Measurements from ENCODE around the gene ZNF681. TPM values are rescaled to one million over a fixed set of nuclear protein-coding genes. Genes with fewer than 3 reads are reported as not detected.

ZNF681 gene
- 1 to 10 TPM; 1.1 to 1.2 (median 1.1) TPM for total RNA-seq

DNA sequence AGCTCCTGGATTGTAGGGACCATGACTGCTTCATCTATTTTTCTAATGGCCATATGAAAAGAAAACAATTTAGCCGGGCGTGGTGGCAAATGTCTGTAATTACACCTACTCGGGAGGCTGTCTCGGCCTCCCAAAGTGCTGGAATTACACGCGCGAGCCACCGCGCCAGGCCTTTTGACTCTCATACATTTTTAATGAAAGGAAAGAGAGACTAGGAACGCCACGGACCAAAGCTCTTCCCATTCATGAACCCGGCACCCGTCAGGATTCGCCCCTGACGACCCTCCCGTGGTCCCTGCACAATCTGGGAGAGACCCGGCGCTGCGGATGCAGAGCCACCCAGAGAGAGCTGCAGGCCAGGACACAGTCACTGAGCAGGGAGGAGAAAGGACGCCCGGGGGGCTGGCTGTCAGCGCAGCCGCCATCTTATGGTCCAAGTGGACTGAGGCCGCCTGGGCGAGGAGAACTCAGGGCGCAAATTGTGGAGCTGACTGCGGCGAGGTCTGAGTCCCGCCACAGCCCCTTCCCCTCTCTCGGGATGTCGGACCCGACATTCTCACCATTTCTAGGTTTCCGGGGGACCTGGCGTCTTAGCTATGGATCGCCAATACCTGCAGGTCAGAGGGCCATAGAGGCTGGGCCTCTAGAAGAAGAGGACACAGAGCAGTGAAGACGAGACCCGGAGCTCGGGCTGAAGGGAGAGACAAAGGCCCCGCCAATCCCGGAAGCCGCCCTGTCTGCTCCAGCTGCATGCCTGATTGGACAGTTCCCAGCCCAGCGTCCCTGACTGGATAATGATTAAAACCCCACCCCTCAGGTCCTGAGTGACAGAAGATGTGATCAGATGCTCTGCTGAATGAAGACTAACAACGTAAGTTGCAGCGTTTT is at the start of gene ZNF681:
Gene ZNF681 (minus strand): TSS at position 705 of the 888 bp plus-strand sequence. CDS start 142 bp downstream, at position 563.
- TF ChIP-seq, protein P1, sequence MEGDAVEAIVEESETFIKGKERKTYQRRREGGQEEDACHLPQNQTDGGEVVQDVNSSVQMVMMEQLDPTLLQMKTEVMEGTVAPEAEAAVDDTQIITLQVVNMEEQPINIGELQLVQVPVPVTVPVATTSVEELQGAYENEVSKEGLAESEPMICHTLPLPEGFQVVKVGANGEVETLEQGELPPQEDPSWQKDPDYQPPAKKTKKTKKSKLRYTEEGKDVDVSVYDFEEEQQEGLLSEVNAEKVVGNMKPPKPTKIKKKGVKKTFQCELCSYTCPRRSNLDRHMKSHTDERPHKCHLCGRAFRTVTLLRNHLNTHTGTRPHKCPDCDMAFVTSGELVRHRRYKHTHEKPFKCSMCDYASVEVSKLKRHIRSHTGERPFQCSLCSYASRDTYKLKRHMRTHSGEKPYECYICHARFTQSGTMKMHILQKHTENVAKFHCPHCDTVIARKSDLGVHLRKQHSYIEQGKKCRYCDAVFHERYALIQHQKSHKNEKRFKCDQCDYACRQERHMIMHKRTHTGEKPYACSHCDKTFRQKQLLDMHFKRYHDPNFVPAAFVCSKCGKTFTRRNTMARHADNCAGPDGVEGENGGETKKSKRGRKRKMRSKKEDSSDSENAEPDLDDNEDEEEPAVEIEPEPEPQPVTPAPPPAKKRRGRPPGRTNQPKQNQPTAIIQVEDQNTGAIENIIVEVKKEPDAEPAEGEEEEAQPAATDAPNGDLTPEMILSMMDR (IDR thresholded peaks at IDR 0.05; ENCODE audit: low read depth): no peak

DNA sequence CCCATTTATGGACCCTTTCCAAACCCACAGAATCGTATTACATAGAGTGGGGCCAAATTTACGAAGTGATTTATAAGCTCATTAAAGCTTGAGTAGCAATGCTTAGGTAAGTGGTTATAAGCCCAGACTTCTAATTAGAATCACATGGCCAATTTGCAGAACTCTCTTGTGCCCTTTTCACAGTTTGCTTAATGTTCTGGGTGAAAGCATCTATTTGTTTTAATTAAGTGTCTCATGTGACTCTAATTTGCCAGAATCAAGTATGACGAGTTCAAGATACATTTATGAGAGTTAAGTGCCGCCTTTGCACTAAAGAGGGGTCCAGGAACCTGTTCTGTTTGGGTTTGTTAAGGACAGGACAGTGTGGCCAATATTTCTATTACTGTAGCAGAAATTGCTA is 46.0 kb upstream of the ZNF681 start:
- TF ChIP-seq, protein P1 (IDR thresholded peaks at IDR 0.05; ENCODE audit: low read depth): no peak

DNA sequence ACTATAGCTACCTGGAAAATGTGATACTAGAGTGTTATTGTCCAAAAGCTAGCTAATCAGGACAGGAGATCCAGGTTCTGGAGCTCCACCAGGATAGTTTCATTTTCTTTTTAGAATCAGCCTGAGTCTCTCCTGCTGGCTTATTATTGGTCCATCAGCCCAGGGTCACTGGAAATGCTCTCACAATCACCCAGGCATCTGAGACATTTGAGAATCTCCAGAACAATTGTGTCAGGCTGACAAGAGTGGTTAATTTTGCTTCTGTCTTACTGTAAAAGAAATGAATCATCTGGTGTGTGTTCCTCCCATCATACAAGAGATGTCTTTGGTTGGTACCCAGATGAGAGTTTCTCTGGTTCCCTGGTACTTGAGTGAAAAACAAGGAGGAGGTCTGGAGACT is 43.6 kb upstream of the ZNF681 start:
- TF ChIP-seq, protein P1 (IDR thresholded peaks at IDR 0.05; ENCODE audit: low read depth): no peak

DNA sequence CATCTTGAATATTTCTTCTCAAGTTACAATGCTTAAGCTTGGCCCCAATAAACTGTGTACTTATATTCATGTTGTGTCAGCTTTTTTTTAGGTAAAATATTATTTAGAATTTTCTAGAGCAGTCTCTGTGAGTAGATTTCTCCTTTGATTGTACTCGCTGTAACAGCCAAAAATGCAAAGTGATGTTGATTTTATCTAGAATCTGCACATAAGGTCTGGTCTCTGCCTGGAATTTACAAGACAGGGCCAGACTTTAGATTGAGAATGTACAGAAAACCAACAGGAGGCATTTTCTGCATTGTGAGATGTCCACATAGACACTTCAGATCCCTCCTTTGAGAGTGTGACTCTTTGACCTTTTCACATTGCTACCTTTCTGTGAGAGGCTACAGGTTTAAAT is 43.1 kb upstream of the ZNF681 start:
- TF ChIP-seq, protein P1 (IDR thresholded peaks at IDR 0.05; ENCODE audit: low read depth): no peak

DNA sequence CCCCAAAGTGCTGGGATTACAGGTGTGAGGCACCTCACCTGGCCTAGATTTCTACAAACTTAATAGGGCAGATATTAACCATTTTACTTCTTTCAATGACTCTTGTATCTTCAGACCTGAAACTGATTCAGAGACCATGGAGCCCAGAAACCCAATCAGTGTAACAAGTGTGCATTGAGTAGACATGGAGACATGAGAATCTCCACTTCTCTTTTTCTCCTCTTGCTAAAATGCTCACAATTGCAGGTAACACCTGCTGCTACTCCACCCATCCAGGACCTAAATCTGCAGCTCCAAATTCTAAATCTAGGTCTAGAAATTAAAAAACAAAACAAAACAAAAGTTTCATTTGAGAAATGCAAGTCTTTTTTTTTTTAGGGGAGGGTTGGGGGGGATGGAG is 42.2 kb upstream of the ZNF681 start:
- TF ChIP-seq, protein P1 (IDR thresholded peaks at IDR 0.05; ENCODE audit: low read depth): no peak

DNA sequence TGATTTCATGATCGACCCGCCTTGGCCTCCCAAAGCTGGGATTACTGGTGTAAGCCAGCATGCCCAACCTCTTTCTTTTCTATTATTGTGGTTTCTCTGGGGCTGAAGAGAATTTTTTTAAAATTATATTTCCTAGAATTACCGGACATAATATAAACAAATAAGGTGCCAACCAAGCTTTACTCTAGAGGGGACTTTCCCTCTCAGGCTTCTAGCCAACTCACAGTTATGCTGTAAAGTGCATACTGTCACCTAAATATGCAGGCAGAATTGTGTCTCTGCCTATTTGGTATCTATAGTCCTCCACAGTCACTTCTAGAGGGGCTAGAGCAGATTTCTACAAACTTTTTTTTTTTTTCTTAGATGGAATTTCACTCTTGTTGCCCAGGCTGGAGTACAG is 41.6 kb upstream of the ZNF681 start:
- TF ChIP-seq, protein P1 (IDR thresholded peaks at IDR 0.05; ENCODE audit: low read depth): no peak

DNA sequence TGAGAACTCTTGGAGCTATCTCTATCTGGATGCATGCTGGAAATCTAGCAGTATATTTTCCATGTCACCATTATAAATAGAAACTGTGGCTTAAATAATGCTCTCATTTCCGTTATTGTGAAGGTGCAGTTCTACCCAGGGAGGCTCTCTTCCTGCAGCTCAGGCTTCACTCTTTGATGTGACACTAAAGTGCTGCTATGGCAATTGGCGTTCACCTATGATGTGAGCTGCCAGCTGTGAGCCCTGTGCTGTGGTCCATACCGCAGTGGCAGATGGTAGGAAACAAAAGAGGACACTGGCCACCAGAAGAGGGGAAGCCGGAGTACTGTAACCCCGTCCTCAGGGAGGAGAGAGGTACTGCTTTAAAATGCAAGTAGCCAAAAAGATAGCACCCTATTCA is 40.6 kb upstream of the ZNF681 start:
- TF ChIP-seq, protein P1 (IDR thresholded peaks at IDR 0.05; ENCODE audit: low read depth): no peak
